ENCODE results near the gene SLC49A3. TPM values are rescaled to one million over a fixed set of nuclear protein-coding genes. Genes with fewer than 3 reads are reported as not detected.

SLC49A3 gene
- total RNA-seq, 1 donor from 2014 or later: 0.53 TPM

DNA sequence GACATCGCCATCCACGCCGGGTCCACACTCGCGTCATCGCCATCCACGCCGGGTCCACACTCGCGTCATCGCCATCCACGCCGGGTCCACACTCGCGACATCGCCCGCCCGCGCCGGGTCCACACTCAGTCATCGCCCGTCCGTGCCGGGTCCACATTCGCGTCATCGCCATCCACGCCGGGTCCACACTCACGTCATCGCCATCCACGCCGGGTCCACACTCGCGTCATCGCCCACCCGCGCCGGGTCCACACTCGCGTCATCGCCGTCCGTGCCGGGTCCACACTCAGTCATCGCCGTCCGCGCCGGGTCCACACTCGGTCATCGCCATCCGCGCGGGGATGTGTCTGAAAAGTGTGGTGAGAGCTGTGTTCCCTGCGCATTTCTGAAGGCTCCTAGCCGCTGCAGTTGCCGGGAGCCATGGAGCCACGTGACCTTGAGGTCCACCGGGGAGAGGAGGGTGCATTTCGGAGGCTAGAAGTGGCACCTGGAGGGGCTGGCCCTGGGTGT lies 34.0 kb upstream of the SLC49A3 start:
- no peak for TF ChIP-seq CTCF (IDR thresholded peaks at IDR 0.05; ENCODE audit: insufficient read depth, low read length, severe bottlenecking)

DNA sequence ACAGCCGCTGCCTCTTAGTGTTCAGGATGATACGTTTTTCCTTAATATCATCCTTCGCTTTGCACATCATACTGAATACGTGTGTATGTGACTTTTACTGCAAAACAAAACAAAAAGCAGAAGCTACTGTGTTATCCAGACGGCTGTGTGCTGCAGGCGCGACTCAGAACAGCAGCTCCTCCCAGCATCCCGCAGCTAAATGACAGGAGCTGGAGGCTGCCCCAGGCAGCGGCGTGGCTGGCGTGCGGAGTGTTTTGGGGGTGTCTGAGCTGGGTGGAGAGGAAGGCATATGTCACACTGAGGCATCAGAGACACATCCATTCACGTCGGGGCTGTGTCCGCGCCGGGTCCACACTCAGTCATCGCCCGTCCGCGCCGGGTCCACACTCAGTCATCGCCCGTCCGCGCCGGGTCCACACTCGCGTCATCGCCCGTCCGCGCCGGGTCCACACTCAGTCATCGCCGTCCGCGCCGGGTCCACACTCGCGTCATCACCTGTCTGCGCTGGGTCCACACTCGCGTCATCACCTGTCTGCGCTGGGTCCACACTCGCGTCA lies 33.3 kb upstream of the SLC49A3 start:
- TF ChIP-seq CTCF (IDR thresholded peaks at IDR 0.05; ENCODE audit: insufficient read depth, low read length, severe bottlenecking): no peak
- DNase-seq (ENCODE audit: low read depth): no peak

More for the DNA sequence above, 34.0 kb upstream of the SLC49A3 start:
- H3K27me3 ChIP-seq (ENCODE audit: control insufficient read depth, insufficient read depth, low read length): no peaks in the 10 kb centered on the region
- H3K36me3 ChIP-seq (ENCODE audit: control insufficient read depth, insufficient read depth, low read length): peaks cover 4% of the 10 kb centered on the region
- no peak for FAIRE-seq
- no peak overlapping the region for H3K4me3 ChIP-seq (ENCODE audit: low read depth, low read length)
- DNase-seq (ENCODE audit: low read depth): no peak

GRCh38 chr4:721261-722168 lies 32.6 kb upstream of the SLC49A3 start:
- FAIRE-seq (peak; percentile 82), DNase-seq (ENCODE audit: low read depth) (peak; percentile 41)
- TF ChIP-seq CTCF (IDR thresholded peaks at IDR 0.05; ENCODE audit: insufficient read depth, low read length, severe bottlenecking): no peak
- Histone ChIP-seq H3K36me3 (ENCODE audit: control insufficient read depth, insufficient read depth, low read length) (peaks cover 4% of the 10 kb centered on the region), H3K27me3 (ENCODE audit: control insufficient read depth, insufficient read depth, low read length) (no peaks in the 10 kb centered on the region), H3K4me3 (ENCODE audit: low read depth, low read length) (no peak overlapping the region)

More for the DNA sequence above, 33.3 kb upstream of the SLC49A3 start:
- Histone ChIP-seq H3K27me3 (ENCODE audit: control insufficient read depth, insufficient read depth, low read length) (no peaks in the 10 kb centered on the region), H3K36me3 (ENCODE audit: control insufficient read depth, insufficient read depth, low read length) (peaks cover 4% of the 10 kb centered on the region), H3K4me3 (ENCODE audit: low read depth, low read length) (no peak overlapping the region)
- FAIRE-seq: no peak

GRCh38 chr4:720111-720860 lies 31.3 kb upstream of the SLC49A3 start:
- no peak for TF ChIP-seq CTCF (IDR thresholded peaks at IDR 0.05; ENCODE audit: insufficient read depth, low read length, severe bottlenecking)
- Histone ChIP-seq H3K4me3 (ENCODE audit: low read depth, low read length) (no peak overlapping the region), H3K27me3 (ENCODE audit: control insufficient read depth, insufficient read depth, low read length) (no peaks in the 10 kb centered on the region), H3K36me3 (ENCODE audit: control insufficient read depth, insufficient read depth, low read length) (peaks cover 4% of the 10 kb centered on the region)
- DNase-seq (ENCODE audit: low read depth): no peak
- FAIRE-seq: no peak

DNA sequence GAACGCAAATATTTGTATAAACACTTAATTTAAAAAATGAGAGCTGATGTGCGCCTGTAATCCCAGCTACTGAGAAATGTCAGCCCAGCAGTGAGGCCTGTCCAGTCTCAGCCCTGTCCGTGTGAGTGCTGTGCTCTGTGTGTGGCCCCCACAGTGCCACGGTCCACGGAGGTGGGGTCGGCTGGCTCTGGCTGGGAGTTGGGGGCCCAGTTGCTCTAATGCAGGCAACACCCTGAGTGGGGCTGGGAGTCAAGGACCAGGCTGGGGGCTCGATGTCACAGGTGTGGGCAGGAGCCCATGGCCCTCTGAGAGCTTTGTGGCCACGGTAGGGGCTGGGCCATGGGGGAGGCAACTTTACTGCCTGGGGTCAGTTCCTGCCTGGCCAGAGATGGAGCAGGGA lies 29.5 kb upstream of the SLC49A3 start:
- no peaks in the 10 kb centered on the region for H3K27me3 ChIP-seq (ENCODE audit: control insufficient read depth, insufficient read depth, low read length)
- H3K36me3 ChIP-seq (ENCODE audit: control insufficient read depth, insufficient read depth, low read length): peaks cover 1% of the 10 kb centered on the region
- no peak for TF ChIP-seq CTCF (IDR thresholded peaks at IDR 0.05; ENCODE audit: insufficient read depth, low read length, severe bottlenecking)
- DNase-seq (ENCODE audit: low read depth): no peak
- H3K4me3 ChIP-seq (ENCODE audit: low read depth, low read length): no peak overlapping the region
- no peak for FAIRE-seq
